IMR-90 (cell line): Measurements from ENCODE around the gene DUOX2. TPM values are rescaled to one million over a fixed set of nuclear protein-coding genes. Genes with fewer than 3 reads are reported as not detected.

Experiments
- ATAC-seq: fragments of 200-7000 bp; cut with Tn5 transposase; 2 replicates; pipeline ENCODE4 v1.9.1; 2020; ENCODE audit warnings: low read depth, mild to moderate bottlenecking, moderate library complexity
- BruUV-seq: library from RNA; stranded (reverse); fragments of 400-500 nt; replicated peaks from 2 replicates; lab custom pipeline; 2021; lab: Mats Ljungman, UMichigan
- CTCF ChIA-PET: fragments of 300-600 bp; formaldehyde crosslinking; extraction: SDS; loops from one replicate; lab custom pipeline; 2021; ENCODE audit warnings: antibody characterized with exemption; lab: Yijun Ruan, JAX
- POLR2A ChIA-PET: fragments of 300-600 bp; sonication (Branson Sonifier 250); formaldehyde crosslinking; loops from one replicate; lab custom pipeline; 2022; ENCODE audit warnings: antibody characterized with exemption; ENCODE audit not compliant: unreplicated experiment; lab: Charles Lee
- DNase-seq: peaks from one replicate; pipeline ENCODE4 v3.0.0; 2013
- H2AFZ ChIP-seq: replicated peaks from 2 replicates; pipeline ENCODE3; 2013; ENCODE audit warnings: low read length, mild to moderate bottlenecking; ENCODE audit not compliant: poor library complexity
- H2AK5ac ChIP-seq: 2 replicates; pipeline ENCODE4 v1.6.1; 2013; ENCODE audit warnings: low read depth, low read length, inconsistent platforms
- H2AK9ac ChIP-seq: replicated peaks from 2 replicates; pipeline ENCODE3; 2013; ENCODE audit warnings: mild to moderate bottlenecking, low read depth, low read length, moderate library complexity; ENCODE audit not compliant: poor library complexity
- H2BK120ac ChIP-seq: 2 replicates; pipeline ENCODE4 v1.6.1; 2013; ENCODE audit warnings: low read depth, low read length, inconsistent platforms
- H2BK15ac ChIP-seq: 3 replicates; pipeline ENCODE4 v1.6.1; 2013; ENCODE audit warnings: low read depth, low read length, inconsistent platforms
- H2BK20ac ChIP-seq: 2 replicates; pipeline ENCODE4 v1.6.1; 2013; ENCODE audit warnings: low read depth, mild to moderate bottlenecking, inconsistent platforms, low read length, moderate library complexity
- H2BK5ac ChIP-seq: 2 replicates; pipeline ENCODE4 v1.6.1; 2013; ENCODE audit warnings: mild to moderate bottlenecking, low read depth, low read length, inconsistent platforms; ENCODE audit not compliant: poor library complexity, severe bottlenecking
- H3K14ac ChIP-seq: replicated peaks from 2 replicates; pipeline ENCODE4 v1.6.1; 2013; ENCODE audit warnings: low read depth, low read length, inconsistent platforms
- H3K18ac ChIP-seq: 2 replicates; pipeline ENCODE4 v1.6.1; 2013; ENCODE audit warnings: low read depth, low read length, control low read depth
- H3K23ac ChIP-seq: 2 replicates; pipeline ENCODE4 v1.6.1; 2013; ENCODE audit warnings: low read depth, low read length, inconsistent platforms
- H3K27ac ChIP-seq: 2 replicates; pipeline ENCODE4 v1.5.1; 2013; ENCODE audit warnings: mild to moderate bottlenecking, control low read depth, low read length; ENCODE audit not compliant: insufficient read depth
- H3K27me3 ChIP-seq: 2 replicates; pipeline ENCODE4 v1.6.1; 2013; ENCODE audit warnings: low read length; ENCODE audit not compliant: control insufficient read depth, insufficient read depth
- H3K36me3 ChIP-seq: 2 replicates; pipeline ENCODE4 v1.6.1; 2013; ENCODE audit warnings: low read length, mixed read lengths; ENCODE audit not compliant: control insufficient read depth, insufficient read depth
- H3K4ac ChIP-seq: 2 replicates; pipeline ENCODE4 v1.6.1; 2013; ENCODE audit warnings: low read depth, low read length, inconsistent platforms
- H3K4me1 ChIP-seq: 2 replicates; pipeline ENCODE4 v1.6.1; 2013; ENCODE audit warnings: low read length, mixed read lengths; ENCODE audit not compliant: control insufficient read depth, insufficient read depth
- H3K4me2 ChIP-seq: 2 replicates; pipeline ENCODE4 v1.6.1; 2013; ENCODE audit warnings: low read depth, mild to moderate bottlenecking, control low read depth, low read length, moderate library complexity
- H3K4me3 ChIP-seq: 2 replicates; pipeline ENCODE4 v1.5.1; 2013; ENCODE audit warnings: low read depth, mild to moderate bottlenecking, control low read depth, low read length, moderate library complexity; ENCODE audit not compliant: insufficient read depth
- H3K56ac ChIP-seq: 2 replicates; pipeline ENCODE4 v1.6.1; 2013; ENCODE audit warnings: low read length, inconsistent platforms; ENCODE audit not compliant: insufficient read depth; ENCODE audit errors: extremely low read depth
- H3K79me1 ChIP-seq, 2 experiments: 2 replicates each; pipeline ENCODE4 v1.6.1; 2013; ENCODE audit warnings: low read length in 2 of 2, inconsistent platforms in 1 of 2, low read depth in 1 of 2
- H3K9ac ChIP-seq: 2 replicates; pipeline ENCODE4 v1.6.1; 2013; ENCODE audit warnings: low read depth, low read length, control low read depth
- H3K9me1 ChIP-seq: 2 replicates; pipeline ENCODE4 v1.6.1; 2013; ENCODE audit warnings: low read length, inconsistent platforms; ENCODE audit not compliant: insufficient read depth
- H3K9me3 ChIP-seq: 2 replicates; pipeline ENCODE4 v1.6.1; 2013; ENCODE audit warnings: low read length; ENCODE audit not compliant: control insufficient read depth, insufficient read depth
- H4K20me1 ChIP-seq: 2 replicates; pipeline ENCODE4 v1.6.1; 2013; ENCODE audit warnings: low read length, inconsistent platforms; ENCODE audit not compliant: insufficient read depth
- H4K5ac ChIP-seq: 2 replicates; pipeline ENCODE4 v1.6.1; 2013; ENCODE audit warnings: mild to moderate bottlenecking, low read depth, low read length, control low read depth
- H4K8ac ChIP-seq, 2 experiments: 2 replicates each; pipeline ENCODE4 v1.6.1; 2013; ENCODE audit warnings: low read depth in 2 of 2, low read length in 2 of 2, control low read depth in 1 of 2, inconsistent platforms in 1 of 2
- H4K91ac ChIP-seq: 2 replicates; pipeline ENCODE4 v1.6.1; 2013; ENCODE audit warnings: low read depth, low read length, inconsistent platforms; ENCODE audit not compliant: insufficient read depth
- BHLHE40 ChIP-seq: fragments of 150-350 bp; IDR thresholded peaks from 2 replicates; pipeline ENCODE4 v1.6.1; 2016; ENCODE audit warnings: mild to moderate bottlenecking, low read depth, low read length
- CEBPB ChIP-seq: IDR thresholded peaks from 2 replicates; pipeline ENCODE4 v1.6.1; 2012; ENCODE audit warnings: low read depth, low read length, improper control_type of control experiment
- CHD1 ChIP-seq: IDR thresholded peaks from 2 replicates; pipeline ENCODE4 v1.6.1; 2012; ENCODE audit warnings: low read depth, low read length, improper control_type of control experiment
- CTCF ChIP-seq: conservative IDR thresholded peaks from 2 replicates; pipeline ENCODE4 v1.5.1; 2012; ENCODE audit warnings: mild to moderate bottlenecking, low read depth, low read length, improper control_type of control experiment
- ELK1 ChIP-seq: fragments of 150-350 bp; IDR thresholded peaks from 2 replicates; pipeline ENCODE4 v1.6.1; 2016; ENCODE audit warnings: low read depth, mild to moderate bottlenecking, low read length, moderate library complexity, borderline replicate concordance
- FOS ChIP-seq: fragments of 150-350 bp; IDR thresholded peaks from 2 replicates; pipeline ENCODE4 v1.6.1; 2016; ENCODE audit warnings: low read depth, low read length
- MAFK ChIP-seq: IDR thresholded peaks from 2 replicates; pipeline ENCODE4 v1.6.1; 2012; ENCODE audit warnings: low read depth, low read length, improper control_type of control experiment
- MAZ ChIP-seq: IDR thresholded peaks from 2 replicates; pipeline ENCODE4 v1.6.1; 2012; ENCODE audit warnings: low read depth, mild to moderate bottlenecking, low read length, improper control_type of control experiment, moderate library complexity, borderline replicate concordance
- MXI1 ChIP-seq: IDR thresholded peaks from 2 replicates; pipeline ENCODE4 v1.6.1; 2012; ENCODE audit warnings: low read depth, mild to moderate bottlenecking, low read length, moderate library complexity, borderline replicate concordance
- NFE2L2 ChIP-seq: fragments of 150-350 bp; IDR thresholded peaks from 2 replicates; pipeline ENCODE4 v1.6.1; 2016; ENCODE audit warnings: low read depth, mild to moderate bottlenecking, low read length
- POLR2A ChIP-seq: IDR thresholded peaks from 2 replicates; pipeline ENCODE4 v1.6.1; 2012; ENCODE audit warnings: mild to moderate bottlenecking, low read depth, low read length
- RAD21 ChIP-seq: IDR thresholded peaks from 2 replicates; pipeline ENCODE4 v1.6.1; 2012; ENCODE audit warnings: low read length, improper control_type of control experiment
- RFX5 ChIP-seq: IDR thresholded peaks from 2 replicates; pipeline ENCODE4 v1.8.0; 2012; ENCODE audit warnings: low read depth, mild to moderate bottlenecking, low read length, moderate library complexity
- SMC3 ChIP-seq: fragments of 150-350 bp; IDR thresholded peaks from 2 replicates; pipeline ENCODE4 v1.6.1; 2016; ENCODE audit warnings: low read depth, mild to moderate bottlenecking, antibody characterized with exemption, low read length, moderate library complexity
- whole genome bisulfite sequencing, 2 experiments: methylation state at CpG; one replicate each; pipeline versions ENCODE4 v1.1.5 to v1.1.7; 2013; ENCODE audit warnings: missing lambda C conversion rate in 2 of 2; ENCODE audit not compliant: insufficient read length in 1 of 2; ENCODE audit errors: extremely low coverage in 2 of 2; 5-methylcytosine and 5-hydroxymethylcytosine counted together
- dilution Hi-C: fragments of 300-500 bp; cut with HindIII; formaldehyde crosslinking; loops from one replicate; pipeline ENCODE4 v1.14.3; 2018; ENCODE audit warnings: low sequenced_read_pairs; ENCODE audit not compliant: unreplicated experiment
- in situ Hi-C: fragments of 300-500 bp; cut with MboI; formaldehyde crosslinking; loops from 3 replicates; pipeline ENCODE4 v1.14.3; 2019; ENCODE audit warnings: low sequenced_read_pairs, inconsistent platforms, mixed read lengths
- intact Hi-C: fragments of 100-400 bp; cut with micrococcal nuclease; formaldehyde crosslinking; loops from 2 replicates; pipeline ENCODE4 v1.10.0; 2022
- polyA plus RNA-seq, 3 experiments: library from polyadenylated mRNA; depleted of rRNA; stranded (reverse); fragments of >200 nt; gene quantifications; 2 replicates each; pipeline ENCODE4 v1.2.3, GENCODE V29; 2012; ENCODE audit warnings: low replicate concordance in 1 of 3
- total RNA-seq: library from RNA; depleted of rRNA; stranded (reverse); fragments of >200 nt; gene quantifications from 2 replicates; pipeline ENCODE4 v1.2.3, GENCODE V29; 2012
- TF ChIP-seq, protein P1 (sequence below): fragments of 150-350 bp; IDR thresholded peaks from 2 replicates; pipeline ENCODE4 v1.6.1; 2017; ENCODE audit warnings: mild to moderate bottlenecking, antibody characterized with exemption, low read length, low read depth

The DUOX2 gene
- total and polyA plus RNA-seq, 2 of the 4 experiments (the other 2 are of a cell fraction), result not detected

DNA sequence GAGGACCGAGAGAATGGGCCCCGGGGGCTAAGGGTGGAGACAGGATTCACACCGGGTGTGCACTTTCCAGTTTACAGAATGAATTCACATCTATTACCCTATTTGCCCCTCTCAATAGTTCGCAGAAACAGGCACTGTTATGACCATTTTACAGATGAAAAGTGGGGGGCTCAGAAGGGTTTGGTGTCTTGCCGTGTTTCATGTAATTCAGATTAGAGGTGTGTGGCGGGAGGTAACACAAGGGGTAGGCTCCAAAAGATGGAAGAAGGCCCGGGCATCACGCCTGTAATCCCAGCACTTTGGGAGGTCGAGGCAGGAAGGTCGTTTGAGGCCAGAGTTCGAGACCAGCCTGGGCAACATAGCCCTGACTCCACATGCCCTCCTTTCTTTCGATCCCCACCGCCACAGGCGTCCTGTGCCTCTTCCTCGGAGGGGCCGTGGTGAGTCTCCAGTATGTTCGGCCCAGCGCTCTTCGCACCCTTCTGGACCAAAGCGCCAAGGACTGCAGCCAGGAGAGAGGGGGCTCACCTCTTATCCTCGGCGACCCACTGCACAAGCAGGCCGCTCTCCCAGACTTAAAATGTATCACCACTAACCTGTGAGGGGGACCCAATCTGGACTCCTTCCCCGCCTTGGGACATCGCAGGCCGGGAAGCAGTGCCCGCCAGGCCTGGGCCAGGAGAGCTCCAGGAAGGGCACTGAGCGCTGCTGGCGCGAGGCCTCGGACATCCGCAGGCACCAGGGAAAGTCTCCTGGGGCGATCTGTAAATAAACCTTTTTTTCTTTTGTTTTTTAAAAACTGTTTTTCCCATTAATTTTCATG is 3.5 kb upstream of the DUOX2 start:
- H3K18ac ChIP-seq, result no peak overlapping the region
- DNase-seq (no peak), ATAC-seq (peak; percentile 36)
- no peak overlapping the region for H2BK20ac ChIP-seq
- peak overlapping the region; percentile 86 for H2AFZ ChIP-seq
- H3K9me3 ChIP-seq, result no peaks in the 10 kb centered on the region
- no peak overlapping the region for H3K14ac ChIP-seq
- H3K27ac ChIP-seq, result no peak overlapping the region
- peaks cover 3% of the 10 kb centered on the region for H3K4me1 ChIP-seq
- dilution Hi-C loops, result no loop called here
- H3K23ac ChIP-seq, result no peak overlapping the region
- in situ Hi-C loops, result no loop called here
- H3K9ac ChIP-seq, result no peak overlapping the region
- no peaks in the 10 kb centered on the region for H3K36me3 ChIP-seq
- no peak overlapping the region for H2BK5ac ChIP-seq
- H4K20me1 ChIP-seq, result no peaks in the 10 kb centered on the region
- H3K4me2 ChIP-seq, result peak overlapping the region; percentile 41; the same call in 1 of the 2 replicates
- no TSS peak for BruUV-seq
- H3K4ac ChIP-seq, result no peak overlapping the region
- no peak overlapping the region for H2AK9ac ChIP-seq
- no peak overlapping the region; a peak in 1 of 4 replicates for H4K8ac ChIP-seq
- no peak overlapping the region for H3K4me3 ChIP-seq
- H2BK120ac ChIP-seq, result no peak overlapping the region
- H4K5ac ChIP-seq, result no peak overlapping the region
- intact Hi-C loops, result loop anchor here (1.0 to 5.0 kb wide), 5 partner anchors 59 to 265 kb away; partner anchors contain the start of gene SORD
- H3K79me1 ChIP-seq, result no peaks in the 10 kb centered on the region
- peaks cover 52% of the 10 kb centered on the region for H3K27me3 ChIP-seq
- no peak overlapping the region for H2AK5ac ChIP-seq
- H3K9me1 ChIP-seq, result no peaks in the 10 kb centered on the region
- H4K91ac ChIP-seq, result no peak overlapping the region
- CTCF ChIA-PET, result interaction anchor here (0.5 to 1.6 kb wide), 23 partner anchors 9 to 237 kb away, joined by 3 to 16 read pairs (median 4); no protein-coding TSS in a partner anchor
- no peak overlapping the region for H2BK15ac ChIP-seq
- 35% methylated on average over 8 of the region's 33 CpGs; no CpG with 5 or more reads in 1 of the 2 experiments for WGBS, 2 experiments
- POLR2A ChIA-PET, result no interaction called here
- no peak overlapping the region for H3K56ac ChIP-seq
- TF ChIP-seq ELK1 (no peak), POLR2A (no peak), SMC3 (no peak), MAZ (no peak), CTCF (no peak), NFE2L2 (no peak), RAD21 (no peak), MXI1 (no peak), BHLHE40 (no peak), CEBPB (no peak), CHD1 (no peak), MAFK (no peak), FOS (no peak), RFX5 (no peak)
- TF ChIP-seq, protein P1, sequence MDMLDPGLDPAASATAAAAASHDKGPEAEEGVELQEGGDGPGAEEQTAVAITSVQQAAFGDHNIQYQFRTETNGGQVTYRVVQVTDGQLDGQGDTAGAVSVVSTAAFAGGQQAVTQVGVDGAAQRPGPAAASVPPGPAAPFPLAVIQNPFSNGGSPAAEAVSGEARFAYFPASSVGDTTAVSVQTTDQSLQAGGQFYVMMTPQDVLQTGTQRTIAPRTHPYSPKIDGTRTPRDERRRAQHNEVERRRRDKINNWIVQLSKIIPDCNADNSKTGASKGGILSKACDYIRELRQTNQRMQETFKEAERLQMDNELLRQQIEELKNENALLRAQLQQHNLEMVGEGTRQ, result no peak
